ENCODE results near the gene CEACAM6.

The CEACAM6 gene

GRCh38 chr19:41769608-41770007 lies 14.3 kb downstream of the CEACAM6 start:
- no peak for DNase-seq (ENCODE audit: low read depth)
- TF ChIP-seq CTCF (IDR thresholded peaks at IDR 0.05; ENCODE audit: low read depth, low read length, missing control alignments), result no peak
- no peak overlapping the region for H3K4me3 ChIP-seq (ENCODE audit: low read depth, low read length)

DNA sequence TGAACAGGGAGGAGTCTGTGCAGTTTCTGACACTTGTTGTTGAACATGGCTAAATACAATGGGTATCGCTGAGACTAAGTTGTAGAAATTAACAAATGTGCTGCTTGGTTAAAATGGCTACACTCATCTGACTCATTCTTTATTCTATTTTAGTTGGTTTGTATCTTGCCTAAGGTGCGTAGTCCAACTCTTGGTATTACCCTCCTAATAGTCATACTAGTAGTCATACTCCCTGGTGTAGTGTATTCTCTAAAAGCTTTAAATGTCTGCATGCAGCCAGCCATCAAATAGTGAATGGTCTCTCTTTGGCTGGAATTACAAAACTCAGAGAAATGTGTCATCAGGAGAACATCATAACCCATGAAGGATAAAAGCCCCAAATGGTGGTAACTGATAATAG lies 16.1 kb downstream of the CEACAM6 start:
- no peak for TF ChIP-seq CTCF (IDR thresholded peaks at IDR 0.05; ENCODE audit: low read depth, low read length, missing control alignments)
- DNase-seq (ENCODE audit: low read depth), result no peak
- no peak overlapping the region for H3K4me3 ChIP-seq (ENCODE audit: low read depth, low read length)

DNA sequence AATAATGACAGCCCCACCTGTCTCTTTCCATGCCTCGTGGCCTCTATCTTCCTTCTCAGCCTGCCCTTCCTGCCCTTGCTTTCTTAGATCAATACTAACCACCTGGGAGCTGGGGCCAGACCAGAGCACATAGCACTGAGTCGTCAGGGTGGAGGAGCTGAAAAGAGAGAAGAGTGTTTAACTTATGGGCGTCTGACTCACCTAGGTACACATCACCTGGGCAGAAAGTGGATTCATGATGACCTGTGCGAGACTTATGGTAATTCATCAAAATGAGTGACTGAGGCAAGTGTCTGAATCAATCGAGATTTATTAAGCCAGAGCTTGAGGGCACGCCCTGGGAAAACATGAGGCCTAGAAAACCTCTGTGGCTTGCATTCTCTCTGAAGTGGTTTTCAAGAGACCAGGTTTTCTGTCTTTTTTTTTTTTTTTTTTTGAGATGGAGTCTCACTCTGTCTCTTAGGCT lies 19.2 kb downstream of the CEACAM6 start:
- no peak overlapping the region for H3K4me3 ChIP-seq (ENCODE audit: low read depth, low read length)
- no peak for TF ChIP-seq CTCF (IDR thresholded peaks at IDR 0.05; ENCODE audit: low read depth, low read length, missing control alignments)
- no peak for DNase-seq (ENCODE audit: low read depth)

GRCh38 chr19:41776700-41777099 lies 21.4 kb downstream of the CEACAM6 start:
- DNase-seq (ENCODE audit: low read depth), result no peak
- no peak overlapping the region for H3K4me3 ChIP-seq (ENCODE audit: low read depth, low read length)
- no peak for TF ChIP-seq CTCF (IDR thresholded peaks at IDR 0.05; ENCODE audit: low read depth, low read length, missing control alignments)

- no peak for DNase-seq (ENCODE audit: low read depth)
- no peak overlapping the region for H3K4me3 ChIP-seq (ENCODE audit: low read depth, low read length)
Observed at GRCh38 chr19:41783612-41784011, 28.3 kb downstream of the CEACAM6 start.

DNA sequence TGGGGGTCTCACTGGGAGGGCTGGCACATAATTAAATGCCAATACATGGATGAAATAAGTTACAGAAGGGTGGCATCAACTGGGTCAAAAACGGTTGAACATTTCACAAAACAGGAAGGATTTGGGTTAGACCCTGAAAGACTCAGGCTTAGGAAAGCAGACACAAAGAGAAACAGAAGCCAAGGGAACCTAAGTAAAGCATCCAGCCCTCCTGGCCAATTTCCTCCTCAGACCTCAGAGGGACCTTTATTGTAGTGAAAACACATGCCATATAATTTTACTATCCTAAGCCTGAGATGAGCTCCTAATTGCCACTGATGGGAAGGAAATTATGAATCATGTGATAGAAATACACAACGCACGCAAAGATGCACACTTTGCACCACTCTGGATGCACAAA lies 29.0 kb downstream of the CEACAM6 start:
- no peak overlapping the region for H3K4me3 ChIP-seq (ENCODE audit: low read depth, low read length)
- DNase-seq (ENCODE audit: low read depth), result no peak
- no peak for TF ChIP-seq CTCF (IDR thresholded peaks at IDR 0.05; ENCODE audit: low read depth, low read length, missing control alignments)

More at GRCh38 chr19:41783612-41784011, 28.3 kb downstream of the CEACAM6 start:
- no peak for TF ChIP-seq CTCF (IDR thresholded peaks at IDR 0.05; ENCODE audit: low read depth, low read length, missing control alignments)

GRCh38 chr19:41784743-41785142 lies 29.4 kb downstream of the CEACAM6 start:
- TF ChIP-seq CTCF (IDR thresholded peaks at IDR 0.05; ENCODE audit: low read depth, low read length, missing control alignments), result no peak
- no peak for DNase-seq (ENCODE audit: low read depth)
- no peak overlapping the region for H3K4me3 ChIP-seq (ENCODE audit: low read depth, low read length)
